Heart left ventricle (tissue), 16 donors: Measurements from ENCODE around the gene DGKE. TPM values are rescaled to one million over a fixed set of nuclear protein-coding genes. Genes with fewer than 3 reads are reported as not detected.

ENCODE experiments used
- ATAC-seq, 4 donors: fragments of 200-7000 bp; cut with Tn5 transposase; one replicate each; pipeline ENCODE4 v1.9.1; 2020 to 2022; ENCODE audit warnings: moderate library complexity in 4 of 4, mild to moderate bottlenecking in 3 of 4, moderate number of reproducible peaks in 1 of 4
- DNase-seq, 5 donors: peaks; one replicate each; pipeline ENCODE4 v3.0.0-alpha.2; 2020
- H3K27ac ChIP-seq, 12 donors: fragments of 200-600 bp; sonication (generic) in 4 of 12; one replicate each; pipeline versions ENCODE4 v1.5.0 to v1.8.0; 2016 to 2022; ENCODE audit warnings: mild to moderate bottlenecking in 2 of 12
- H3K27me3 ChIP-seq, 9 donors: fragments of 200-600 bp; sonication (generic) in 2 of 9; one replicate each; pipeline versions ENCODE4 v1.5.1 to v1.8.0; 2016 to 2022; ENCODE audit warnings: mild to moderate bottlenecking in 3 of 9
- H3K36me3 ChIP-seq, 9 donors: fragments of 200-600 bp; sonication (generic) in 2 of 9; one replicate each; pipeline versions ENCODE4 v1.5.0 to v1.8.0; 2018 to 2022; ENCODE audit warnings: mild to moderate bottlenecking in 2 of 9
- H3K4me1 ChIP-seq, 12 donors: fragments of 200-600 bp; sonication (generic) in 4 of 12; one replicate each; pipeline versions ENCODE4 v1.5.0 to v1.8.0; 2016 to 2022; ENCODE audit warnings: mild to moderate bottlenecking in 3 of 12
- H3K4me3 ChIP-seq, 12 donors: fragments of 200-600 bp; sonication (generic) in 4 of 12; one replicate each; pipeline versions ENCODE4 v1.5.0 to v1.8.0; 2017 to 2022; ENCODE audit warnings: mild to moderate bottlenecking in 9 of 12, moderate library complexity in 4 of 12
- H3K9me3 ChIP-seq, 12 donors: fragments of 200-600 bp; sonication (generic) in 4 of 12; one replicate each; pipeline versions ENCODE4 v1.5.0 to v1.8.0; 2016 to 2022; ENCODE audit warnings: mild to moderate bottlenecking in 1 of 12
- CTCF ChIP-seq, 12 donors: fragments of 200-600 bp; sonication (generic) in 4 of 12; IDR thresholded peaks; one replicate each; pipeline versions ENCODE4 v1.5.0 to v1.8.0; 2018 to 2022; ENCODE audit warnings: antibody characterized with exemption in 12 of 12, mild to moderate bottlenecking in 5 of 12
- POLR2A ChIP-seq, 2 donors: fragments of 450-650 bp; IDR thresholded peaks; one replicate each; pipeline ENCODE4 v1.6.1; 2017; ENCODE audit warnings: antibody characterized with exemption in 2 of 2, mild to moderate bottlenecking in 2 of 2, moderate library complexity in 2 of 2
- WGBS, 4 donors: extraction: QIAGEN DNeasy Blood & Tissue Kit in 2 of 4; methylation state at CpG; one replicate each; pipeline versions ENCODE4 v1.1.5 to v1.1.7; 2013 to 2018; 5-methylcytosine and 5-hydroxymethylcytosine counted together
- intact Hi-C, 10 donors: fragments of 100-400 bp; cut with DNase I; formaldehyde crosslinking; loops; one replicate each; pipeline versions ENCODE4 v1.11.1 to v1.14.2; 2022
- polyA plus RNA-seq, 2 donors: library from polyadenylated mRNA; stranded (reverse); fragments of 200-250 nt; gene quantifications; one replicate each; pipeline ENCODE4 v1.2.3, GENCODE V29; 2013
- total RNA-seq, 9 donors: library from RNA; depleted of rRNA in 2 of 9; stranded (reverse); fragments of >200 nt in 2 of 9; fragmentation: NEBNext Ultra II Directional in 3 of 9; extraction: Animal tissue kit (Norgen Biotek cat#: 25700) in 3 of 9; gene quantifications; one replicate each; pipeline versions ENCODE4 v1.1.0 to v1.2.4, GENCODE V29; 2016 to 2023
- donor health status: ischemic (EF 13 %, LVEDD 7.1; RV severe dilation, severe dysfunction).
- donor health status: healthy with polysubstance abuse.
- donor health status: DM: no; HTN: yes; CAD: no.
- donor health status: DM: no; HTN: no; CAD: no.
- donor health status: ischemic (EF 25% LVEDD 6.9; RV normal size, moderate dysfunction).
- donor health status: ischemic (EF 25% LVEDD 5.7; RV mildly dilated, moderate dysfunction).
- donor health status: healthy.
- donor health status: DM: yes; HTN: yes; CAD: no.
- donor health status: ischemic (EF 35%, LVEDD 5.7; RV mildly dilated, moderate dysfunction).
- donor health status: nonischemic (EF 11% LVEDD 7.7; RV severe dilation, severe dysfunction).
- donor health status: DM: yes; HTN: yes; CAD: no.
- donor health status: PGD.
- donor health status: ischemic (EF 29% LVEDD 5.4; RV normal size, mild dysfunction).
- donor health status: nonischemic (EF 23%, LVEDD 6.1; RV moderate dilation, normal function).

DGKE gene
- total and polyA plus RNA-seq, 11 donors, result 0.96 to 4.1 (median 2.8) TPM

GRCh38 chr17:56868716-56869115 is 34.8 kb downstream of the DGKE start:
- no peaks in the 10 kb centered on the region for H3K4me1 ChIP-seq
- H3K27me3 ChIP-seq, result no peaks in the 10 kb centered on the region
- no peak for DNase-seq
- 90 to 96% (median 92%) methylated on average over 3 of the region's 3 CpGs for WGBS, 4 donors
- H3K36me3 ChIP-seq, result peaks cover 0 to 23% (median 7%) of the 10 kb centered on the region in 9 donors
- H3K4me3 ChIP-seq, result no peak overlapping the region
- no peak for ATAC-seq
- intact Hi-C loops, result no loop called here
- H3K9me3 ChIP-seq, result no peaks in the 10 kb centered on the region
- no peak overlapping the region for H3K27ac ChIP-seq
- TF ChIP-seq CTCF (IDR thresholded peaks at IDR 0.05), result no peak
- no peak for TF ChIP-seq POLR2A (IDR thresholded peaks at IDR 0.05)

GRCh38 chr17:56870081-56870651 is 36.2 kb downstream of the DGKE start:
- Histone ChIP-seq H3K4me3 (no peak overlapping the region), H3K27me3 (no peaks in the 10 kb centered on the region), H3K4me1 (no peaks in the 10 kb centered on the region), H3K36me3 (peaks cover 0 to 10% (median 2%) of the 10 kb centered on the region in 9 donors), H3K27ac (no peak overlapping the region), H3K9me3 (no peaks in the 10 kb centered on the region)
- no peak for ATAC-seq
- DNase-seq, result no peak
- 88 to 93% (median 89%) methylated on average over 4 of the region's 4 CpGs for WGBS, 4 donors
- intact Hi-C loops, result loop anchor here in 1 of 10 donors (10.0 kb wide), 1 partner anchor 65 kb away; no protein-coding TSS in a partner anchor
- TF ChIP-seq POLR2A (IDR thresholded peaks at IDR 0.05) (no peak), CTCF (IDR thresholded peaks at IDR 0.05) (no peak)

GRCh38 chr17:56876766-56877179 is 42.8 kb downstream of the DGKE start:
- no peaks in the 10 kb centered on the region for H3K9me3 ChIP-seq
- no peaks in the 10 kb centered on the region for H3K27me3 ChIP-seq
- no peak overlapping the region for H3K27ac ChIP-seq
- intact Hi-C loops, result loop anchor here in 1 of 10 donors (10.0 kb wide), 1 partner anchor 58 kb away; no protein-coding TSS in a partner anchor
- no peak for DNase-seq
- ATAC-seq, result peak in 3 of 4 donors; percentile 38 to 89 (median 45)
- peaks cover 0 to 11% (median 0%) of the 10 kb centered on the region in 12 donors for H3K4me1 ChIP-seq
- H3K4me3 ChIP-seq, result no peak overlapping the region
- no peaks in the 10 kb centered on the region for H3K36me3 ChIP-seq
- TF ChIP-seq POLR2A (IDR thresholded peaks at IDR 0.05) (no peak), CTCF (IDR thresholded peaks at IDR 0.05) (no peak)
- 49 to 57% (median 56%) methylated on average over 7 of the region's 7 CpGs for WGBS, 4 donors

- TF ChIP-seq CTCF (IDR thresholded peaks at IDR 0.05), result no peak
- TF ChIP-seq POLR2A (IDR thresholded peaks at IDR 0.05), result no peak
- intact Hi-C loops, result loop anchor here in 1 of 10 donors (10.0 kb wide), 1 partner anchor 56 kb away; no protein-coding TSS in a partner anchor
- Histone ChIP-seq H3K27me3 (no peaks in the 10 kb centered on the region), H3K4me3 (no peak overlapping the region), H3K27ac (no peak overlapping the region), H3K4me1 (peaks cover 0 to 11% (median 0%) of the 10 kb centered on the region in 12 donors), H3K36me3 (no peaks in the 10 kb centered on the region), H3K9me3 (no peaks in the 10 kb centered on the region)
- DNase-seq (no peak), ATAC-seq (no peak)
- WGBS, 4 donors, result 90 to 95% (median 92%) methylated on average over 7 of the region's 7 CpGs
These were observed 45.3 kb downstream of the DGKE start for GRCh38 chr17:56879280-56879679.
